Fibroblast of peridontal ligament (primary cell): ENCODE measurements around the gene RANBP1.

Source experiments
- DNase-seq: peaks from one replicate; pipeline ENCODE4 v3.0.0-alpha.2; 2010; ENCODE audit errors: extremely low read depth

Gene RANBP1

DNA sequence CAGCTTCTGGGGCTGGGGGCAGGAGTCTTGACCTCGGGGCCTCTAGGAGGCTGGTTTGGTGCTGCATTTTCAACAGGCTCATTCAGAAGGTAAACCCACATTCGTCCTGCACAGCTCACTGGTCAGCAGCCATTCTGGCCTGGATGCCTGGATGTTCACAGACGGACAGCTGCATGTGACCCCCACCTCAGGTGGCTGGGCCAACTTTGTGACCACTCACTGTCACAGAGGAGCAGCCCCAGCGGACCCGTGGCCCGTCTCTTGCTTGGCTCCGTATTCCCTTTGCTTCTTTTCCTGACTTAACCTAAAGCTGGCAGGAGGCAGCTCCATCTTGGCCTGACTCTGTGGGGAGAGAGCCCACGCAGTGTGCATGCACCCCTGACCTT, 27.6 kb upstream of the RANBP1 start:
- no peak for DNase-seq

GRCh38 chr22:20089226-20089976, 26.5 kb upstream of the RANBP1 start:
- no peak for DNase-seq

DNA sequence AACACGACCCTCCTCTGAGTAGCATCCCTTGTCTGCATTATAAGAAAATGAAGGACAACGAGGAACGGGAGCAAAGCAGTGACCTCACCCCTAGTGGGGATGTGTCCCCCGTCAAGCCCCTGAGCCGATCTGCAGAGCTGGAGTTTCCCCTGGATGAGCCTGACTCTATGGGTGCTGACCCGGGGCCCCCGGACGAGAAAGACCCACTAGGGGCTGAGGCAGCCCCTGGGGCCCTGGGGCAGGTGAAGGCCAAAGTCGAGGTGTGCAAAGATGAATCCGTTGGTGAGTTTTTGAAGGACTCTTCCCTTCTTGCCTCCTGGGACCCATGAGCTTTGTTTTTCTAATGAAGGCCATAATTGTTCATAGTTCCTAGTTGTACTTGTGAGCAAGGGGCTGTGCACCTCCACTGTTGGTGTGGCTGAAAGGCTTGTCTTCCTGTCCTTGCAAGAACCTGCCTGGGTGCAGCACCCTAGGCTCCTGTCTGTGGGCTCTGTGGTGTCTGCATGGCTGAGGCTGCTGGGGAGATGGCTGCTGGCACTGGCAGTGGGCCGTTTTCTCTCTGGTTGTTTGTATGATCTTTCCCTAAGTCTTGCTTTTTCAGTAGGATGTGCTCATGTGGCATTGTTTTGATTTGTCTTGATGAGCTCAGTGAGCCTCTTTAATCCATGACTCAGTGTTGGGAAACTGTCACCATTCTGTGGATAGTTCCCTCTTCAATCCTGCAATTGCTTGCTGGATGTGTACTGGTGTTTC, 25.8 kb upstream of the RANBP1 start:
- DNase-seq, result peak; percentile 40

GRCh38 chr22:20090730-20091240, 25.1 kb upstream of the RANBP1 start:
- no peak for DNase-seq

- DNase-seq, result no peak
Observed at GRCh38 chr22:20091690-20092476, 24.0 kb upstream of the RANBP1 start.

DNA sequence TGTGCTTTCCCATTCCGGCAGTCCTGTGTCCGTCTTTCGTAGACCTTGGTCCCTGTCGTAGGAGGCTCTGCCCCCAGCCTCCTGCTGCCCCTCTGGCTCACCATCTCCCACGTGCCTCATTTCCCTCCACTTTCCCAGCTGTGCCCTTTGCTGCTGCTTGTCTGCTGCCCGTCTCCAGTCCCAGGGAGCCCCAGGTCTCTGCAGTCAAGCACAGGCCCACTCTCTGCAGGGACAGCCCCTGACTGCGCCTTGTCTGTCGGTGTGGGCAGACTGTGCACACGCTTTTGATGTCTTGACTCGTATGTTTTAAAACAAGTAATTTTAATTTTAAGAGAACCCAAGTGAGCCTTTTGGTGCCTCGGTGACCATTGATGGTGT, 23.4 kb upstream of the RANBP1 start:
- DNase-seq, result no peak

GRCh38 chr22:20093418-20094196, 22.3 kb upstream of the RANBP1 start:
- no peak for DNase-seq

DNA sequence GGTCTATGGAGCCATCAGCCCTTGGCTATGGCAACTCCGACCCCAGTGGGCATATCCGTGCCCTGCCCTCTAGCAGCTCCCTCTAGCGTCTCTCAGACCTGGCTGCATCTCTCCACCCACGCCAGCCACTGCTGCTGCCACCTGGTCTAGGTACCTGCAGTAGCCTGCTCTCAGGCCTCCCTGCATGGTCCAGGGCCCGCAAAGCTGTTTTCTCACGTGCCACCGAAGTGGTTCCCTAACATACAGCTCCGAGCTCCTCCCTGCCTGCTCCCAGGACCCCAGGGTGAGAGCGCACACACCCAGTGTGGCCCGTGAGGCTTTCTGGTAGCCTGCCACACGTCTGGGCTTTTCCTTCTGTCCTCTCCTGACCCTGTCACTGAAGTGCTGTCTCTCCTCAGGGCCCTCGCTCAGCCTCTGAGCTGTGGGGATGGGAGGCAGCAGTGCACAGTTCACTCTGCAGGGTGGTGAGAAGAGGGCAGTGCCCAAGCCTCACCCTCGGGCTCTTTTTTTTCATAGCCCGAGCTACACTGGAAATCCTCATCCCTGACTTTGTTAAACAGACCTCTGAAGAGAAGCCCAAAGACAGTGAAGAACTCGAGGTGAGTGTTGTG, 21.6 kb upstream of the RANBP1 start:
- DNase-seq, result no peak

- no peak for DNase-seq
Observed at GRCh38 chr22:20095521-20095920, 20.4 kb upstream of the RANBP1 start.

- no peak for DNase-seq
Observed at GRCh38 chr22:20096574-20097420, 19.1 kb upstream of the RANBP1 start.

- no peak for DNase-seq
Observed at GRCh38 chr22:20099099-20099711, 16.7 kb upstream of the RANBP1 start.

DNA sequence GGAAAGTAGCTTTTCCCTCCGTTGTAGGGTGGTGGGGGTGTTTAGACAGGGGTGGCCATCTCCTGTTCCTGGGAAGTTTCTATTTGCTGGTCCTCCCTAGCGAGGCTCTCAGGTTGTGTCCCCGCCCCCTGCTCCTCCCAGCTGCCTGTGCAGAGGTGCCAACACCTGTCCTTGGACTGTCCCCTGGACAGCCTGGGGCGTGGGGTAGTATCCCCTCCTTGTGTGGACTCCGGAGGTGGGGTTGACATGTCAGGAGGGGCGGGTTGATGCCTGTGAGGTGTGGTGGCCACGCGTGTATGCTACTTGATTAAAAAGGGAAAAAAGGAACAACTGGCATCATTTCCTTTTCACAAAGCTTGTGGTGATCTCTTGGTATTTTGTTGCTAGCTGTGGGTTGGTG, 14.3 kb upstream of the RANBP1 start:
- no peak for DNase-seq

- no peak for DNase-seq
Observed at GRCh38 chr22:20102203-20102780, 13.6 kb upstream of the RANBP1 start.

DNA sequence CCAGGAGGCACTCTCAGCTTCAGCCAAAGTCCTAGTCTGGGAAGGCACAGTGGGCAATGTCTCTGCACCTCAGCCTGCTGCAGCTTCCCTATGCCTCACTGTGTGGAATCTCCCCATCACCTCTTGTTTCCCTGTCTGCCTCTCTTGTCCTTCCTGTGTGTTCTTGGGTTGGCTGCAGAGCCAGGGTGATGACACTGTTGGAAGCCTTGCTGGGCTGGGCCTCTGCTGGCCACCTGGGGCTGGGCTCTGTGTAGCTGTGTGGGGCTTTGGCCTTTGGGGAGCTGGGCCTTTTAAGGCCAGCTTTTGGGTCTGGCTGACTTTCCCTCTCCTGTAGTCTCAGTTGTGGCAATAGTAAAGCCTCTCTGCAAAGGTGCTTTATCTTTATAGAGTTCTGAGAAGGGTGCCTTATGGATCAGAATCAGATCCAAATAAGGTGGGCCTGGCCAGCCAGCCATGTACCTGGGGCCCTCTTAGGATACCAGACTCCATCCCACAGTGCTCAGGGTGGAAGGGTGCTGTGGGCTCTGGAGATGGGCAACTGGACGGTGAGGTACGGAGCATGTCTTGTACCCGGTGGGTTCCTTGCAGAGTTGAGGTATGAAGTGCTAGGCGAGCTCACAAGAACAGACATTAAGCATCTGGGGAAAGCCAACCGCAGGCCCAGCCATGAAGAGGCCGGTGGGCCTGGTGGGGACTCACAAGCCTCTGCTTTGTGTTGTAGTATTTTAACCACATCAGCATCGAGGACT, 10.3 kb upstream of the RANBP1 start:
- DNase-seq, result no peak

GRCh38 chr22:20106205-20106848, 9.6 kb upstream of the RANBP1 start:
- no peak for DNase-seq

GRCh38 chr22:20106849-20107237, 9.1 kb upstream of the RANBP1 start:
- no peak for DNase-seq

GRCh38 chr22:20107471-20107901, 8.4 kb upstream of the RANBP1 start:
- no peak for DNase-seq
